ENCODE data around the gene TTLL3. TPM values are rescaled to one million over a fixed set of nuclear protein-coding genes. Genes with fewer than 3 reads are reported as not detected.

TTLL3 gene
- total and polyA plus RNA-seq, 2 of the 8 experiments (the other 6 are each of a cell fraction or from before 2014, with no cell fraction given) = 5.9 to 8.9 TPM

DNA sequence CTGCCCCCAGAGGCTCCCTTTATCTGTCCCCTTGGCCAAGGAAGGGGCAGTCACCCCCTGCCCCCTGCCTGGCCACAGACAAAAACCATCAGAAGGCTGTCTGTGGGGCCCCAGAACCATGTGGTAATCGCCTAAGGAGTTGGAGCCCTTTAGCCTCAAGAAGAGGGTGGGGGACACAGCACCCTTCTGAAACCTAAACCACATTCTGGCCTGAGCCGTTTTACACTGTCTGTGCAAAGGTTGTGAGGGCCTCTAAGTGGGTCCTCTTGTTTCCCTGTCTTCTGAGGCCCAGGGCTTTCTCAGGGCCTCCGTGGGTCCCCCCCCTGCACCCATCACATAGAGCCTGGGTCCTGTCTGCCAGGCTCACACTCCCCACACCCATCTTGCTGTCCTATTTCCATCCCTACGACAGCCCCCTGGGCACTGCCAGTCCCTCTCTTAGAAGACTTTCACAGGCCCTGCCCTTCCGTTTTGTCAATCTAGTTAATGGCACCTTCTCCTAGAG lies 51.6 kb downstream of the TTLL3 start:
- Histone ChIP-seq H3K56ac (replicated peaks; ENCODE audit: insufficient read length, low read depth, low read length) (no peak overlapping the region), H4K20me1 (replicated peaks in 1 of 2; ENCODE audit: control insufficient read depth in 1 of 2, insufficient read depth in 2 of 2, low read length in 2 of 2) (no peaks in the 10 kb centered on the region), H2BK12ac (ENCODE audit: low read depth, low read length) (0 out of 2 replicates have a peak overlapping the region, but pooled peaks have one; percentile 17), H2BK15ac (ENCODE audit: low read length) (no peak overlapping the region), H3K4me2 (ENCODE audit: insufficient read depth in 1 of 2, low read depth in 2 of 2, low read length in 2 of 2) (peak overlapping the region in 1 of 2 experiments; percentile 76; a peak in 3 of 4 replicates), H4K91ac (replicated peaks; ENCODE audit: insufficient read length, low read length) (no peak overlapping the region), H2BK20ac (ENCODE audit: low read length) (no peak overlapping the region), H3K18ac (ENCODE audit: extremely low read depth, low read length) (no peak overlapping the region; the same call in 1 of the 2 replicates), H2AK5ac (ENCODE audit: low read depth, low read length) (no peak overlapping the region), H2BK120ac (replicated peaks; ENCODE audit: low read depth, low read length) (no peak overlapping the region), H3K4me1 (replicated peaks in 1 of 4; ENCODE audit: control insufficient read depth in 3 of 4, insufficient read depth in 4 of 4, low read length in 3 of 4) (peaks cover 0 to 5% (median 3%) of the 10 kb centered on the region in 4 experiments; a peak in 6 of 7 replicates), H3K23ac (ENCODE audit: insufficient read length) (no peak overlapping the region), H4K5ac (ENCODE audit: insufficient read length, low read depth, low read length) (no peak overlapping the region), H3K36me3 (ENCODE audit: control insufficient read depth in 2 of 4, insufficient read depth in 4 of 4, low read length in 3 of 4) (no peaks in the 10 kb centered on the region), H2BK5ac (ENCODE audit: low read depth, low read length) (no peak overlapping the region), H3K79me1 (ENCODE audit: low read depth, low read length) (no peaks in the 10 kb centered on the region), H3K23me2 (ENCODE audit: low read depth, low read length) (peaks cover 4% of the 10 kb centered on the region; the same call in 1 of the 2 replicates), H2AFZ (ENCODE audit: low read length) (no peak overlapping the region), H3K9me3 (ENCODE audit: insufficient read depth in 2 of 2, low read depth in 1 of 2, low read length in 1 of 2) (no peaks in the 10 kb centered on the region), H3K4ac (replicated peaks; ENCODE audit: insufficient read length, low read depth, low read length) (no peak overlapping the region), H3K79me2 (ENCODE audit: control insufficient read depth in 1 of 2, insufficient read depth in 2 of 2, low read length in 2 of 2) (no peaks in the 10 kb centered on the region), H4K8ac (ENCODE audit: extremely low read depth, insufficient read depth, low read length) (no peak overlapping the region), H3K9ac (replicated peaks in 1 of 4; ENCODE audit: extremely low read depth in 1 of 4, low read depth in 3 of 4, low read length in 3 of 4) (no peak overlapping the region), H3K4me3 (ENCODE audit: extremely low read depth in 1 of 4, insufficient read depth in 2 of 4, low read depth in 3 of 4, low read length in 4 of 4) (no peak overlapping the region), H3K27me3 (replicated peaks in 1 of 4; ENCODE audit: control insufficient read depth in 3 of 4, extremely low read depth in 1 of 4, insufficient read depth in 3 of 4, low read length in 3 of 4) (peaks cover 0 to 12% (median 4%) of the 10 kb centered on the region in 4 experiments; a peak in 3 of 7 replicates), H3K27ac (ENCODE audit: low read depth, low read length) (no peak overlapping the region), H3K14ac (ENCODE audit: insufficient read length) (no peak overlapping the region)
- DNase-seq (ENCODE audit: low read depth in 1 of 2, low spot score in 2 of 2) (no peak), FAIRE-seq (no peak)
- TF ChIP-seq TAF1 (IDR thresholded peaks at IDR 0.05; ENCODE audit: low read depth, low read length) = no peak
- peak; percentile 1 for TF ChIP-seq EZH2 (IDR thresholded peaks at IDR 0.05; ENCODE audit: low read depth, low read length, severe bottlenecking)
- 86% methylated on average over 5 of the region's 5 CpGs; no CpG with 5 or more reads in 1 of the 2 experiments for WGBS, 2 experiments (ENCODE audit: extremely low coverage in 1 of 2, insufficient coverage in 1 of 2, insufficient read length in 1 of 2, insufficient replicate concordance in 2 of 2, low coverage in 1 of 2, low lambda C conversion rate in 2 of 2, missing lambda C conversion rate in 1 of 2)
- ChIA-PET CTCF (ENCODE audit: partially characterized antibody) (interaction anchor here (0.9 to 1.9 kb wide), 5 partner anchors 21 to 85 kb away, joined by 3 to 5 read pairs (median 4); no protein-coding TSS in a partner anchor), POLR2A (ENCODE audit: partially characterized antibody) (interaction anchor here (0.6 to 1.1 kb wide), 3 partner anchors 10 to 77 kb away, joined by 3 read pairs; no protein-coding TSS in a partner anchor)

Data from H1 (cell line).